NB4 (cell line): ENCODE results near the gene HCLS1.

Experiments used
- POLR2A ChIP-seq: IDR thresholded peaks from 2 replicates; pipeline ENCODE4 v1.6.1; 2011; ENCODE audit warnings: mild to moderate bottlenecking; ENCODE audit not compliant: insufficient read length; ENCODE audit errors: extremely low read depth
- TF ChIP-seq, protein P1 (sequence below): IDR thresholded peaks from one replicate; pipeline ENCODE4 v1.5.1; 2012; ENCODE audit warnings: low read depth, low read length

DNA sequence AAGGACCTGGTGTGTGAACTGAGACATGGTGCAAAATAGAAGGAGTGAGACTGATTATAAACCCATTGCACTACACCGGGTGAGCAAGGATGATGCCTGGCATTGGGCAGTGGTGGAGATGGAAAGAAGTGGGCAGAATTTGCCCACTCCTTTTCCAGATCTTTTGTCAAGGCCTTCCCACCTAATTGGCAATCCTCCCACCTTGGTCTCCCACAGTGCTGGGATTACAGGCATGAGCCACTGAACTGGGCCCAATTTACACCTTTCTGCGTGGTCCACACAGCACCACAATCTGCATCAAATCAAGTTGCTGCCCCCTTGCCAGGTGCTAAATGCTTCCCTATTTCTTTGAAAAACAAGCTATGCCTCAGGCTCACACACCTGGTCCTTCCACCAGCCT lies 62.1 kb downstream of the HCLS1 start:
- no peak for TF ChIP-seq POLR2A
- TF ChIP-seq, protein P1, sequence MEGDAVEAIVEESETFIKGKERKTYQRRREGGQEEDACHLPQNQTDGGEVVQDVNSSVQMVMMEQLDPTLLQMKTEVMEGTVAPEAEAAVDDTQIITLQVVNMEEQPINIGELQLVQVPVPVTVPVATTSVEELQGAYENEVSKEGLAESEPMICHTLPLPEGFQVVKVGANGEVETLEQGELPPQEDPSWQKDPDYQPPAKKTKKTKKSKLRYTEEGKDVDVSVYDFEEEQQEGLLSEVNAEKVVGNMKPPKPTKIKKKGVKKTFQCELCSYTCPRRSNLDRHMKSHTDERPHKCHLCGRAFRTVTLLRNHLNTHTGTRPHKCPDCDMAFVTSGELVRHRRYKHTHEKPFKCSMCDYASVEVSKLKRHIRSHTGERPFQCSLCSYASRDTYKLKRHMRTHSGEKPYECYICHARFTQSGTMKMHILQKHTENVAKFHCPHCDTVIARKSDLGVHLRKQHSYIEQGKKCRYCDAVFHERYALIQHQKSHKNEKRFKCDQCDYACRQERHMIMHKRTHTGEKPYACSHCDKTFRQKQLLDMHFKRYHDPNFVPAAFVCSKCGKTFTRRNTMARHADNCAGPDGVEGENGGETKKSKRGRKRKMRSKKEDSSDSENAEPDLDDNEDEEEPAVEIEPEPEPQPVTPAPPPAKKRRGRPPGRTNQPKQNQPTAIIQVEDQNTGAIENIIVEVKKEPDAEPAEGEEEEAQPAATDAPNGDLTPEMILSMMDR, result no peak
